ENCODE results near the gene COPS3. TPM values are rescaled to one million over a fixed set of nuclear protein-coding genes. Genes with fewer than 3 reads are reported as not detected.
"Not testable (repeated sequence)": the region's sequence is repeated elsewhere in the genome, so short reads cannot be mapped to it uniquely, and the experiment has no call there.

Gene COPS3
- total and polyA plus RNA-seq, 4 donors, result 32.9 to 63.3 (median 50.2) TPM

- no peak for DNase-seq
- WGBS, 2 donors, result 74 to 79% methylated on average over 4 of the region's 4 CpGs
- peaks cover 0 to 9% (median 5%) of the 10 kb centered on the region in 4 donors for H3K36me3 ChIP-seq (ENCODE audit: control insufficient read depth in 4 of 4, insufficient read depth in 4 of 4, low read length in 4 of 4)
- no peak for ATAC-seq (ENCODE audit: insufficient read depth, low FRiP score)
- H3K4me3 ChIP-seq, result no peak overlapping the region
- TF ChIP-seq CTCF (IDR thresholded peaks at IDR 0.05; ENCODE audit: control extremely low read depth, extremely low read depth), result no peak
- H3K9ac ChIP-seq (ENCODE audit: insufficient read depth in 1 of 2, low read length in 2 of 2), result no peak overlapping the region
- H3K27ac ChIP-seq (ENCODE audit: low read depth in 1 of 2, low read length in 1 of 2), result no peak overlapping the region
- peaks cover 0 to 15% (median 9%) of the 10 kb centered on the region in 5 donors for H3K4me1 ChIP-seq (ENCODE audit: control insufficient read depth in 5 of 5, insufficient read depth in 5 of 5, low read length in 5 of 5)
- H3K9me3 ChIP-seq (ENCODE audit: control insufficient read depth in 4 of 4, insufficient read depth in 3 of 4, low read length in 3 of 4), result no peaks in the 10 kb centered on the region
- H3K27me3 ChIP-seq (ENCODE audit: control insufficient read depth in 3 of 3, insufficient read depth in 3 of 3, low read length in 2 of 3), result no peaks in the 10 kb centered on the region
These were observed 1.7 kb downstream of the COPS3 start for GRCh38 chr17:17279316-17279715.

GRCh38 chr17:17277431-17277830 is 3.6 kb downstream of the COPS3 start:
- 95 to 97% methylated on average over 5 of the region's 5 CpGs for WGBS, 2 donors
- not testable (repeated sequence) for H3K9ac ChIP-seq (ENCODE audit: insufficient read depth in 1 of 2, low read length in 2 of 2); H3K4me3 ChIP-seq; H3K9me3 ChIP-seq (ENCODE audit: control insufficient read depth in 4 of 4, insufficient read depth in 3 of 4, low read length in 3 of 4); DNase-seq; H3K27ac ChIP-seq (ENCODE audit: low read depth in 1 of 2, low read length in 1 of 2); ATAC-seq (ENCODE audit: insufficient read depth, low FRiP score); H3K27me3 ChIP-seq (ENCODE audit: control insufficient read depth in 3 of 3, insufficient read depth in 3 of 3, low read length in 2 of 3)
- Histone ChIP-seq H3K4me1 (ENCODE audit: control insufficient read depth in 5 of 5, insufficient read depth in 5 of 5, low read length in 5 of 5) (peaks cover 0 to 15% (median 9%) of the 10 kb centered on the region in 5 donors), H3K36me3 (ENCODE audit: control insufficient read depth in 4 of 4, insufficient read depth in 4 of 4, low read length in 4 of 4) (peaks cover 7 to 21% (median 11%) of the 10 kb centered on the region in 4 donors)

GRCh38 chr17:17275971-17276370 is 5.1 kb downstream of the COPS3 start:
- 40 to 69% methylated on average over 6 of the region's 6 CpGs for WGBS, 2 donors
- no peaks in the 10 kb centered on the region for H3K27me3 ChIP-seq (ENCODE audit: control insufficient read depth in 3 of 3, insufficient read depth in 3 of 3, low read length in 2 of 3)
- peaks cover 7 to 21% (median 13%) of the 10 kb centered on the region in 4 donors for H3K36me3 ChIP-seq (ENCODE audit: control insufficient read depth in 4 of 4, insufficient read depth in 4 of 4, low read length in 4 of 4)
- DNase-seq (no peak), ATAC-seq (ENCODE audit: insufficient read depth, low FRiP score) (no peak)
- peaks cover 0 to 10% (median 6%) of the 10 kb centered on the region in 5 donors for H3K4me1 ChIP-seq (ENCODE audit: control insufficient read depth in 5 of 5, insufficient read depth in 5 of 5, low read length in 5 of 5)
- no peaks in the 10 kb centered on the region for H3K9me3 ChIP-seq (ENCODE audit: control insufficient read depth in 4 of 4, insufficient read depth in 3 of 4, low read length in 3 of 4)
- TF ChIP-seq CTCF (IDR thresholded peaks at IDR 0.05; ENCODE audit: control extremely low read depth, extremely low read depth), result no peak
- no peak overlapping the region for H3K4me3 ChIP-seq
- no peak overlapping the region for H3K27ac ChIP-seq (ENCODE audit: low read depth in 1 of 2, low read length in 1 of 2)
- H3K9ac ChIP-seq (ENCODE audit: insufficient read depth in 1 of 2, low read length in 2 of 2), result no peak overlapping the region

GRCh38 chr17:17269926-17270773 is 10.9 kb downstream of the COPS3 start:
- no peak overlapping the region for H3K9ac ChIP-seq (ENCODE audit: insufficient read depth in 1 of 2, low read length in 2 of 2)
- peaks cover 22 to 32% (median 30%) of the 10 kb centered on the region in 4 donors for H3K36me3 ChIP-seq (ENCODE audit: control insufficient read depth in 4 of 4, insufficient read depth in 4 of 4, low read length in 4 of 4)
- H3K27ac ChIP-seq (ENCODE audit: low read depth in 1 of 2, low read length in 1 of 2), result no peak overlapping the region
- ATAC-seq (ENCODE audit: insufficient read depth, low FRiP score), result no peak
- no peak overlapping the region for H3K4me3 ChIP-seq
- no peaks in the 10 kb centered on the region for H3K4me1 ChIP-seq (ENCODE audit: control insufficient read depth in 5 of 5, insufficient read depth in 5 of 5, low read length in 5 of 5)
- H3K27me3 ChIP-seq (ENCODE audit: control insufficient read depth in 3 of 3, insufficient read depth in 3 of 3, low read length in 2 of 3), result no peaks in the 10 kb centered on the region
- DNase-seq, result no peak
- WGBS, 2 donors, result 91 to 92% methylated on average over 9 of the region's 9 CpGs
- TF ChIP-seq CTCF (IDR thresholded peaks at IDR 0.05; ENCODE audit: control extremely low read depth, extremely low read depth), result no peak
- no peaks in the 10 kb centered on the region for H3K9me3 ChIP-seq (ENCODE audit: control insufficient read depth in 4 of 4, insufficient read depth in 3 of 4, low read length in 3 of 4)

All from lung (tissue), 12 donors.